ENCODE data around the gene ARVCF.
"Not testable (repeated sequence)": the region's sequence is repeated elsewhere in the genome, so short reads cannot be mapped to it uniquely, and the experiment has no call there.

The ARVCF gene

DNA sequence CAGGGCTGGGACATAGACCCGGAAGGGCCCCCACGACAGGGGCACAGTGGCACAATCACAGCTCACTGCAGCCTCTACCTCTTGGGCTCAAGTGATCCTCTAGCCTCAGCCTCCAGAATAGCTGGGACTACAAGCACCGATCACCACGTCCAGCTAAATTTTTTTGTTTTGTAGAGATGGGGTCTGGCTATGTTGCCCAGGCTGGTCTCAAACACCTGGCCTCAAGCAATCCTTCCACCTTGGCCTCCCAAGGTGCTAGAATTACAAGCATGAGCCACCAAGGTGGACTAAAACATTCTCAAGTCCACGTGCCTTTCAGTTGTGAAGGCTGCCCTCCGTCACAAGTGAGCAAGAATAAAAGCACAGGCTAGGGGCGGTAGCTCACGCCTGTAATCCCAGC, 85.1 kb downstream of the ARVCF start:
- DNase-seq: no peak

DNA sequence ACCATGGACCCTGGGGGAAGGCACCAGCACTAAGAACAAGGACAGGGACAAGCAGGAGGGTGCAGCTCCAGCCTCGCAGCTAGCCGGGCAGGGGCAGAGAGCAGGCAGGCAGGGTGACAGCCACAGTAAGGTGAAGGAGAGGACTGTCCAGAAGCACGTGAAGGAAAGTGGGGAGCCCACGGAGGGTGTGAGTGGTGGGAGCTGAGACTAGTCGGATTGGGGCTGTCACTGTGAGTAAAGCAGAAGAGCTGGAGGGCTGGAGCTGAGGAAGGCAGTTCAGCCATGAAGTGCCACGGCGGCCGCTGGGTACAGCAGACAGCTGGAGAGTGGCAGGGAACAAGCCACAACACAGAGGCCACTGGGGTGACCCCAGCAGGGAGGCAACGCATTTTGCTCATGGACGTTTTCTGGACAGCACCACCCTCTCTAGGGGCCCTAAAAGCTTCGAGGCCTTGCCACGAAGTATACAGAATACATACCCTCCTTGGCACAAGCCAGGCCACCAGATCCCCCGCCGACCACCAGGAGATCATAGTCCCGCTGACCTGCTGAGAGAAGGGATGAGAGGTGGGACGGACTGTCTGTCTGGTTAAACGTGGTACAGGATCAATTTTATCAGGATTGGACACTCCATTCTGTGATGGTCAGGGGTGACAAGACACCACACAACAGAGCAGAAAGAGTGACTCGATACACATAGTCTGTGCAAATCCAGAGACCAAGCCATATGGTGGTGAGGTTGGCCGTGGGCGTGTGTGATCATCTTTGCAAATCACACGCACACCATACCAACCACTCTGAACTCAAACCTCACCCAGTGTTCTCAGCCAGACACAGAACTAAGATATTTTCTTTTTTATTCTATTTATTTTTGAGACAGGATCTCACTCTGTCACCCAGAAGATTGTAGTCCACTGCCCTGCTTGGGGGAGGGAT, 85.8 kb downstream of the ARVCF start:
- DNase-seq: no peak

DNA sequence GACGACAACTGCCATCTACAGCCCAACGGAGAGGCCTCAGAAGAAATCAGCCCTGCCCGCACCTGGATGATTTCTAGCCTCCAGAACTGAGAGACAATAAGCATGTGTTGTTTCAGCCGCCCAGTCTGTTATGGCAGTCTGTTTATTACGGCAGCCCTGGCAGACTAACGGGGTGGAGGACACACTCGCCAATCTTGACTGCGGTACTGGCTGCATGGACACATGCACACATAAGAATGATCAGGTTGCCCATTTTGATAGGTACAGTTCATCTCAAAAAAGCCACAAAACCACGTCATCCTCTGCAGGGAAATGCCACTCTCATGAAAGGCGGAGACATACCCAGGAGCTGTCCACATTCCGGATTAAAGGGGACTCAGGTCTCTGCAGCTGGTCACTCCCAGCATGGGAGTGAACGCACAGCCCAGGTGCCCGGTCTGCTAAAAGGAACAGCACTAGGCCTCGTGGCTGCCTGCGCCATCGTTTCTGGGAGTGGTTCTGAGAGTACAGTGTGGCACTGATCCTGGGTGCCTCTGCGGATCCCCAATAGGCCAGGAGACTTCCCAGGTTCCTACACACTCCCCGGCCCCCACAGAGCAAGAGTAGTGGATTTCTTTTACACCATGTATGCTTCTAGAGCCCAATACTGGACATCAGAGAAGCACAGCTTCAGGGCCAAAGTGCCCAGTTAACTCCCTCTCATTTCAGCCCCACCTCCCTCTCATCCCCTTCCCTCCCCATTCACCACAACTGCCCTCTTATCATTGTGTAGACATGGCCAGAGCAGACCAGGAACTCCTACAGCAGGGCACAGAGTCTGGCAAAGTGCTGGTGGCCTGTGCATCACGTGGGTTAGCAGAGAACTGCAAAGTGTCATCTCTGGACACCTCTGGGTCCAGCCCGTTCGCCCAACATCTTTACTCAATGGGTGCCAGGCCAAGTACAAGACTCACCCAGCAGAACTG, 86.8 kb downstream of the ARVCF start:
- DNase-seq: peak; percentile 67

DNA sequence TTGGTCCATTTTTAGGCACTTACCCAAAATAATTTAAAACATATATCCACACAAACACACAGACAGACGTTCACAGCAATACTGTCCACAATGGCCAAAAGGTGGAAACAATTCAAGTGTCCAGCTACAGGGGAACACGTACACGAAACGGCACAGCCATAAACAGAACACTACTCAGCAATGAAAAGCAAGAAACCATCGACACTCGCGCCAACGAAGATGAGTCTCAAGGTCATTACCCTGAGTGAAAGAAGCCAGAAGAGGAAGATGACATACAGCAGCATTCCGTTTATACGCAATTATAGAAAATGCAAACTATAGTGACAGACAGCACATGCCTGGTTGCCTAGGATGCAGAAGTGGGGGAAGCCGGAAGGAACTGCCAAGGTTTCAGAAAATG, 88.4 kb downstream of the ARVCF start:
- no peak for DNase-seq

DNA sequence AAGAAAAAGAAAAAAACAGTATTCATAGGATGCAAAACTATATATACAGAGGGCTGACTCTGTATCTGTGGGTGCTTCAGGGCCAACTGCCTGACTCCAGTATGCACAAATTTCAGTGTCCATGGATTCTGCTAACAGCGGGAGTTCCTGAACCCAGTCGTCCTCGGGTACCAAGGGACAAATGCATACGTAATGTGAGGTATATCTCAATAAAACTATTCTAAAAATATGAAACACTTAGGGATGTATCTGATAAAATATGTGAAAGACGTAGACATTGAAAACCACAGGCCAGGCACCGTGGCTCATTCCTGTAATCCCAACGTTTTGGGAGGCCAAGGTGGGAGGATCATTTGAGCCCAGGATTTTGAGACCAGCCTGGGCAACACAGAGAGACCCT, 88.9 kb downstream of the ARVCF start:
- no peak for DNase-seq

DNA sequence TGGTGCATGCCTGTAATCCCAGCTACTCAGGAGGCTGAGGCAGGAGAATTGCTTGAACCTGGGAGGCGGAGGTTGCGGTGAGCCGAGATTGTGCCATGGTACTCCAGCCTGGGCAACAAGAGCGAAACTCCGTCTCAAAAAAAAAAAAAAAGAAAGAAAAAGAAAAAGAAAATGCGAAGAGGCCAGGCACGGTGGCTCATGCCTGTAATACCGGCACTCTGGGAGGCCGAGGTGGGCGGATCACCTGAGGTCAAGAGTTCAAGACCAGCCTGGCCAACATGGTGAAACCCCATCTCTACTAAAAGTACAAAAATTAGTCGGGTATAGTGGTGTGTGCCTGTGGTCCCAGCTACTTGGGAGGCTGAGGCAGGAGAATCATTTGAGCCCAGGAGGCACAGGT, 90.6 kb downstream of the ARVCF start:
- DNase-seq: not testable (repeated sequence)

DNA sequence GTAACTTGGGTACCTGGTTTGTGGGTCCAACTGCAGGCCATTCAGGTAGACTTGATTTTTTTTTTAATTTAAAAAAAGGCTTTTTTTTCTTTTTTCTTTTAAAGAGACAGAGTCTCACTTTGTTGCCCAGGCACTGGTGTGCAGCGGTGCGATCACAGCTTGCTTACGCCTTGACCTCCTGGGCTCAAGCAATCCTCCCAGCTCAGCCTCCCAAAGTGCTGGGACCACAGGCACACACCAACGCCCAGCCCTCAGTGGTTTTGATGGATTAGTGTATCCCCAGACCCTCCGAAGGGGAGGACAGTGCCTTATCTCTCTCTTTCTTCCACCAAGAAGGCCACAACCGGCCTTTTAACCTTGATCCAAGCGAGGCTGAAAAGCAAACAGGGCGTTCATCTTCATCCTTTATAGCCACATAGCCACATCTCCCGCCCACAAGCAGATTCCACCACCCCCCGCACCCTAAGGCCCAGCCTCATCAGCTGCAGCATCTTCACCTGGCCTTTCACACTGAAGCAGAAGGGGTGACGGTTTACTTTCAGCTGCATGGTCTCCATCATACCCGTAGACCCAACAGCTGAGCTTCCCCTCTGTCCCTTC, 92.6 kb downstream of the ARVCF start:
- DNase-seq: no peak

DNA sequence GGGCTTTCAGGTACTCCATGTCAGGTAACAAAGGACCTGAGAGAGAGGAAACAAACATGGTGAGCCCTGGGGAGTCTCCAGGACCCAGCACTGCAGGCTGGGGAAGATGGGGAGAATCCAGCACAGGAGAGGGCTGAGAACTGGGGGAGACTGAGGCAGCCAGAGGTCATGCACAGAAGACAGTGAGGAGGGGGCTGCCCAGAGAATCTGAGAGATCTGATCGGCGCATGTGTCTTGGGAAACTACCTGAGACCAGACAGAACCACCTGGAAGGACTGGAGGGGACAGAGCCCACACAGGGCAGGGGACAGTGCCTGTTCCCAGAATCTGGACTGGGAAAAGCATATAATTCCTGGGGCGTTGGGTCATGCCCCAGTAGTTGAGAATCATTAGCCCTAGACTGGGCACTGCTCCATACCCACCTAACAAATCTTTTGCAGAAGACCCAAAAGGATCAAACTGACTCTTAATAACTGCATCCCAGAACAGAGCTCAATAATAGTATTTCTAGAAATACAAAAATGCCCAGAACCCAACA, 95.0 kb downstream of the ARVCF start:
- DNase-seq: no peak
